DMS53 treated with DMSO at 0.1 percent for 48 hours (cell line): ENCODE results near the gene SFRP4.
A peak's percentile ranks its signal among the peaks of the same experiment; 100 is the strongest.

Experiments
- DNase-seq: peaks from one replicate; lab custom pipeline; 2025; ENCODE audit not compliant: unreplicated experiment; lab: John Stamatoyannopoulos, UW

The SFRP4 gene

GRCh38 chr7:37925620-37926019 is 9.0 kb upstream of the SFRP4 start:
- no peak for DNase-seq

GRCh38 chr7:37924491-37925041 is 7.9 kb upstream of the SFRP4 start:
- DNase-seq, result no peak

- DNase-seq, result no peak
Measured at GRCh38 chr7:37923996-37924395, 7.4 kb upstream of the SFRP4 start.

- DNase-seq, result no peak
Measured at GRCh38 chr7:37921876-37922275, 5.3 kb upstream of the SFRP4 start.

GRCh38 chr7:37920849-37921805 is 4.5 kb upstream of the SFRP4 start:
- DNase-seq, result peak; percentile 31

GRCh38 chr7:37920305-37920848 is 3.8 kb upstream of the SFRP4 start, which contains the start of gene EPDR1:
EPDR1 (plus strand) TSS chr7:37920640; CDS start chr7:37920940, 300 bp downstream.
- peak; percentile 68 for DNase-seq

- DNase-seq, result no peak
Measured at GRCh38 chr7:37918526-37918925, 1.9 kb upstream of the SFRP4 start.

GRCh38 chr7:37916017-37916672 is 472 bp downstream of the SFRP4 start:
- DNase-seq, result peak; percentile 24

- no peak for DNase-seq
Measured at GRCh38 chr7:37915438-37915837, 1.2 kb downstream of the SFRP4 start.

- DNase-seq, result no peak
Measured at GRCh38 chr7:37912756-37913155, 3.9 kb downstream of the SFRP4 start.

- no peak for DNase-seq
Measured at GRCh38 chr7:37908221-37908788, 8.3 kb downstream of the SFRP4 start.

GRCh38 chr7:37901890-37902524 is 14.6 kb downstream of the SFRP4 start:
- no peak for DNase-seq

GRCh38 chr7:37901236-37901827 is 15.3 kb downstream of the SFRP4 start:
- peak; percentile 44 for DNase-seq

GRCh38 chr7:37899712-37900247 is 16.8 kb downstream of the SFRP4 start:
- DNase-seq, result no peak

- DNase-seq, result no peak
Measured at GRCh38 chr7:37894671-37895070, 21.9 kb downstream of the SFRP4 start.

GRCh38 chr7:37893359-37893758 is 23.3 kb downstream of the SFRP4 start:
- no peak for DNase-seq

GRCh38 chr7:37882086-37882485 is 34.5 kb downstream of the SFRP4 start:
- DNase-seq, result no peak
